IMR-90 (cell line): ENCODE results near the gene A4GNT. TPM values are rescaled to one million over a fixed set of nuclear protein-coding genes. Genes with fewer than 3 reads are reported as not detected.

Experiments used
- ATAC-seq: fragments of 200-7000 bp; cut with Tn5 transposase; 2 replicates; pipeline ENCODE4 v1.9.1; 2020; ENCODE audit warnings: low read depth, mild to moderate bottlenecking, moderate library complexity
- BruUV-seq: library from RNA; stranded (reverse); fragments of 400-500 nt; replicated peaks from 2 replicates; lab custom pipeline; 2021; lab: Mats Ljungman, UMichigan
- CTCF ChIA-PET: fragments of 300-600 bp; formaldehyde crosslinking; extraction: SDS; loops from one replicate; lab custom pipeline; 2021; ENCODE audit warnings: antibody characterized with exemption; lab: Yijun Ruan, JAX
- POLR2A ChIA-PET: fragments of 300-600 bp; sonication (Branson Sonifier 250); formaldehyde crosslinking; loops from one replicate; lab custom pipeline; 2022; ENCODE audit warnings: antibody characterized with exemption; ENCODE audit not compliant: unreplicated experiment; lab: Charles Lee
- DNase-seq: peaks from one replicate; pipeline ENCODE4 v3.0.0; 2013
- H2AFZ ChIP-seq: replicated peaks from 2 replicates; pipeline ENCODE3; 2013; ENCODE audit warnings: low read length, mild to moderate bottlenecking; ENCODE audit not compliant: poor library complexity
- H2AK5ac ChIP-seq: 2 replicates; pipeline ENCODE4 v1.6.1; 2013; ENCODE audit warnings: low read depth, low read length, inconsistent platforms
- H2AK9ac ChIP-seq: replicated peaks from 2 replicates; pipeline ENCODE3; 2013; ENCODE audit warnings: mild to moderate bottlenecking, low read depth, low read length, moderate library complexity; ENCODE audit not compliant: poor library complexity
- H2BK120ac ChIP-seq: 2 replicates; pipeline ENCODE4 v1.6.1; 2013; ENCODE audit warnings: low read depth, low read length, inconsistent platforms
- H2BK15ac ChIP-seq: 3 replicates; pipeline ENCODE4 v1.6.1; 2013; ENCODE audit warnings: low read depth, low read length, inconsistent platforms
- H2BK20ac ChIP-seq: 2 replicates; pipeline ENCODE4 v1.6.1; 2013; ENCODE audit warnings: low read depth, mild to moderate bottlenecking, inconsistent platforms, low read length, moderate library complexity
- H2BK5ac ChIP-seq: 2 replicates; pipeline ENCODE4 v1.6.1; 2013; ENCODE audit warnings: mild to moderate bottlenecking, low read depth, low read length, inconsistent platforms; ENCODE audit not compliant: poor library complexity, severe bottlenecking
- H3K14ac ChIP-seq: replicated peaks from 2 replicates; pipeline ENCODE4 v1.6.1; 2013; ENCODE audit warnings: low read depth, low read length, inconsistent platforms
- H3K18ac ChIP-seq: 2 replicates; pipeline ENCODE4 v1.6.1; 2013; ENCODE audit warnings: low read depth, low read length, control low read depth
- H3K23ac ChIP-seq: 2 replicates; pipeline ENCODE4 v1.6.1; 2013; ENCODE audit warnings: low read depth, low read length, inconsistent platforms
- H3K27ac ChIP-seq: 2 replicates; pipeline ENCODE4 v1.5.1; 2013; ENCODE audit warnings: mild to moderate bottlenecking, control low read depth, low read length; ENCODE audit not compliant: insufficient read depth
- H3K27me3 ChIP-seq: 2 replicates; pipeline ENCODE4 v1.6.1; 2013; ENCODE audit warnings: low read length; ENCODE audit not compliant: control insufficient read depth, insufficient read depth
- H3K36me3 ChIP-seq: 2 replicates; pipeline ENCODE4 v1.6.1; 2013; ENCODE audit warnings: low read length, mixed read lengths; ENCODE audit not compliant: control insufficient read depth, insufficient read depth
- H3K4ac ChIP-seq: 2 replicates; pipeline ENCODE4 v1.6.1; 2013; ENCODE audit warnings: low read depth, low read length, inconsistent platforms
- H3K4me1 ChIP-seq: 2 replicates; pipeline ENCODE4 v1.6.1; 2013; ENCODE audit warnings: low read length, mixed read lengths; ENCODE audit not compliant: control insufficient read depth, insufficient read depth
- H3K4me2 ChIP-seq: 2 replicates; pipeline ENCODE4 v1.6.1; 2013; ENCODE audit warnings: low read depth, mild to moderate bottlenecking, control low read depth, low read length, moderate library complexity
- H3K4me3 ChIP-seq: 2 replicates; pipeline ENCODE4 v1.5.1; 2013; ENCODE audit warnings: low read depth, mild to moderate bottlenecking, control low read depth, low read length, moderate library complexity; ENCODE audit not compliant: insufficient read depth
- H3K56ac ChIP-seq: 2 replicates; pipeline ENCODE4 v1.6.1; 2013; ENCODE audit warnings: low read length, inconsistent platforms; ENCODE audit not compliant: insufficient read depth; ENCODE audit errors: extremely low read depth
- H3K79me1 ChIP-seq, 2 experiments: 2 replicates each; pipeline ENCODE4 v1.6.1; 2013; ENCODE audit warnings: low read length in 2 of 2, inconsistent platforms in 1 of 2, low read depth in 1 of 2
- H3K9ac ChIP-seq: 2 replicates; pipeline ENCODE4 v1.6.1; 2013; ENCODE audit warnings: low read depth, low read length, control low read depth
- H3K9me1 ChIP-seq: 2 replicates; pipeline ENCODE4 v1.6.1; 2013; ENCODE audit warnings: low read length, inconsistent platforms; ENCODE audit not compliant: insufficient read depth
- H3K9me3 ChIP-seq: 2 replicates; pipeline ENCODE4 v1.6.1; 2013; ENCODE audit warnings: low read length; ENCODE audit not compliant: control insufficient read depth, insufficient read depth
- H4K20me1 ChIP-seq: 2 replicates; pipeline ENCODE4 v1.6.1; 2013; ENCODE audit warnings: low read length, inconsistent platforms; ENCODE audit not compliant: insufficient read depth
- H4K5ac ChIP-seq: 2 replicates; pipeline ENCODE4 v1.6.1; 2013; ENCODE audit warnings: mild to moderate bottlenecking, low read depth, low read length, control low read depth
- H4K8ac ChIP-seq, 2 experiments: 2 replicates each; pipeline ENCODE4 v1.6.1; 2013; ENCODE audit warnings: low read depth in 2 of 2, low read length in 2 of 2, control low read depth in 1 of 2, inconsistent platforms in 1 of 2
- H4K91ac ChIP-seq: 2 replicates; pipeline ENCODE4 v1.6.1; 2013; ENCODE audit warnings: low read depth, low read length, inconsistent platforms; ENCODE audit not compliant: insufficient read depth
- BHLHE40 ChIP-seq: fragments of 150-350 bp; IDR thresholded peaks from 2 replicates; pipeline ENCODE4 v1.6.1; 2016; ENCODE audit warnings: mild to moderate bottlenecking, low read depth, low read length
- CHD1 ChIP-seq: IDR thresholded peaks from 2 replicates; pipeline ENCODE4 v1.6.1; 2012; ENCODE audit warnings: low read depth, low read length, improper control_type of control experiment
- CTCF ChIP-seq: conservative IDR thresholded peaks from 2 replicates; pipeline ENCODE4 v1.5.1; 2012; ENCODE audit warnings: mild to moderate bottlenecking, low read depth, low read length, improper control_type of control experiment
- FOS ChIP-seq: fragments of 150-350 bp; IDR thresholded peaks from 2 replicates; pipeline ENCODE4 v1.6.1; 2016; ENCODE audit warnings: low read depth, low read length
- MAFK ChIP-seq: IDR thresholded peaks from 2 replicates; pipeline ENCODE4 v1.6.1; 2012; ENCODE audit warnings: low read depth, low read length, improper control_type of control experiment
- MXI1 ChIP-seq: IDR thresholded peaks from 2 replicates; pipeline ENCODE4 v1.6.1; 2012; ENCODE audit warnings: low read depth, mild to moderate bottlenecking, low read length, moderate library complexity, borderline replicate concordance
- NFE2L2 ChIP-seq: fragments of 150-350 bp; IDR thresholded peaks from 2 replicates; pipeline ENCODE4 v1.6.1; 2016; ENCODE audit warnings: low read depth, mild to moderate bottlenecking, low read length
- POLR2A ChIP-seq: IDR thresholded peaks from 2 replicates; pipeline ENCODE4 v1.6.1; 2012; ENCODE audit warnings: mild to moderate bottlenecking, low read depth, low read length
- RAD21 ChIP-seq: IDR thresholded peaks from 2 replicates; pipeline ENCODE4 v1.6.1; 2012; ENCODE audit warnings: low read length, improper control_type of control experiment
- SMC3 ChIP-seq: fragments of 150-350 bp; IDR thresholded peaks from 2 replicates; pipeline ENCODE4 v1.6.1; 2016; ENCODE audit warnings: low read depth, mild to moderate bottlenecking, antibody characterized with exemption, low read length, moderate library complexity
- WGBS, 2 experiments: methylation state at CpG; one replicate each; pipeline versions ENCODE4 v1.1.5 to v1.1.7; 2013; ENCODE audit warnings: missing lambda C conversion rate in 2 of 2; ENCODE audit not compliant: insufficient read length in 1 of 2; ENCODE audit errors: extremely low coverage in 2 of 2; 5-methylcytosine and 5-hydroxymethylcytosine counted together
- dilution Hi-C: fragments of 300-500 bp; cut with HindIII; formaldehyde crosslinking; loops from one replicate; pipeline ENCODE4 v1.14.3; 2018; ENCODE audit warnings: low sequenced_read_pairs; ENCODE audit not compliant: unreplicated experiment
- in situ Hi-C: fragments of 300-500 bp; cut with MboI; formaldehyde crosslinking; loops from 3 replicates; pipeline ENCODE4 v1.14.3; 2019; ENCODE audit warnings: low sequenced_read_pairs, inconsistent platforms, mixed read lengths
- intact Hi-C: fragments of 100-400 bp; cut with micrococcal nuclease; formaldehyde crosslinking; loops from 2 replicates; pipeline ENCODE4 v1.10.0; 2022
- polyA plus RNA-seq, 3 experiments: library from polyadenylated mRNA; depleted of rRNA; stranded (reverse); fragments of >200 nt; gene quantifications; 2 replicates each; pipeline ENCODE4 v1.2.3, GENCODE V29; 2012; ENCODE audit warnings: low replicate concordance in 1 of 3
- total RNA-seq: library from RNA; depleted of rRNA; stranded (reverse); fragments of >200 nt; gene quantifications from 2 replicates; pipeline ENCODE4 v1.2.3, GENCODE V29; 2012
- TF ChIP-seq, protein P1 (sequence below): fragments of 150-350 bp; IDR thresholded peaks from 2 replicates; pipeline ENCODE4 v1.6.1; 2017; ENCODE audit warnings: mild to moderate bottlenecking, antibody characterized with exemption, low read length, low read depth
- TF ChIP-seq, protein P2 (sequence below): fragments of 150-350 bp; IDR thresholded peaks from 2 replicates; pipeline ENCODE4 v1.6.1; 2016; ENCODE audit warnings: low read depth, mild to moderate bottlenecking, low read length, moderate library complexity, borderline replicate concordance

The A4GNT gene
- total and polyA plus RNA-seq, 2 of the 4 experiments (the other 2 are of a cell fraction) = not detected

DNA sequence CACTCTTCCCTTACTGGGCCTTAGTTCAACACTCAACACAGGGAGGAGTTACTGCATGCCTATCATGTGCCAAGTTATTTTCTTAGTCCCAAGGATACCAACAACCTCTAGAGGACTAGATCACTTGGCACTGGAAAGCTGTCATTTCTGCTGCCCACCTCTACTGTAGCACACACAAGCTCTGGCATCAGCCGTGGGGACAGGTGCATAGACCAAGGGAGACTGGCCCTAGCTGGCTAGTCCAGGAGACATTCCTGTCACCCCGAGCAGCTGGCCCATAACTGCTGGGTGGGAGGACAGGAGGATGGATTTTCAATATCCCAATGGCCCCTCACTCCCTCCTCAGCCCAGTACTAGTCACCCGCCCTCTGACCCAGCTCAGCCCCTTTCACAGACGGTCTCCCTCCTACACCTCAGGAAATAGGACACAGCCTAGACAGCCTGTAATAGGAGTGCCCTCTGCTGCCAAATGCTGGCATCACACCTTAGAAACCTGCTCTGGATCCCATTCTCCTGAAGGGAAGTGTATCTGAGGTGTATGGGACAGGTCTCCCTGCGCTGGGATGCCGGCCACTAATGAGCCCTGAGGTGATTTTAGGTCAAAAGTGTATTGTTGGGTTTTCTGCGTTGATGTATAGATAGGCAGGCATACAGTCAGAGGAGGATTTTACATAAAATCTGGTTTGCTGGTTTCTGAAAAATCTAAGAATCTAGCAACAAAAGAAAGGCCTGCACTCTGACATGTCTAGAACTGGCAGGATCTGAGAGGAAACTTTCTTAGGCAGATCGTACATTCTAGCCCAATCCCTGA is 13.4 kb downstream of the A4GNT start:
- dilution Hi-C loops (no loop called here), intact Hi-C loops (loop anchor here (1.0 to 5.0 kb wide), 2 partner anchors 37 to 51 kb away; no protein-coding TSS in a partner anchor), in situ Hi-C loops (loop anchor here (5.0 kb wide), 1 partner anchor 52 kb away; no protein-coding TSS in a partner anchor)
- Histone ChIP-seq H3K56ac (no peak overlapping the region), H3K9me3 (no peaks in the 10 kb centered on the region; the same call in 1 of the 2 replicates), H2BK15ac (no peak overlapping the region), H4K5ac (no peak overlapping the region), H3K4me1 (no peaks in the 10 kb centered on the region; the same call in 1 of the 2 replicates), H3K23ac (no peak overlapping the region), H4K20me1 (no peaks in the 10 kb centered on the region), H3K9me1 (no peaks in the 10 kb centered on the region), H3K18ac (no peak overlapping the region), H2AK9ac (peak overlapping the region; percentile 80), H3K4ac (no peak overlapping the region), H2AFZ (peak overlapping the region; percentile 72), H2BK5ac (no peak overlapping the region), H4K91ac (no peak overlapping the region), H3K27me3 (no peaks in the 10 kb centered on the region), H2BK120ac (peak overlapping the region; percentile 23; the same call in 1 of the 2 replicates), H3K14ac (no peak overlapping the region), H3K4me2 (no peak overlapping the region), H2BK20ac (no peak overlapping the region), H3K36me3 (no peaks in the 10 kb centered on the region), H3K79me1 (peaks cover 0 to 10% of the 10 kb centered on the region in 2 experiments; a peak in 3 of 4 replicates), H2AK5ac (no peak overlapping the region), H3K4me3 (no peak overlapping the region), H3K9ac (no peak overlapping the region), H3K27ac (no peak overlapping the region), H4K8ac (no peak overlapping the region)
- TF ChIP-seq MXI1 (no peak), CHD1 (no peak), FOS (no peak), SMC3 (peak; percentile 92), BHLHE40 (no peak), CTCF (peak; percentile 89), POLR2A (no peak), NFE2L2 (no peak), MAFK (no peak), RAD21 (peak; percentile 94)
- TF ChIP-seq, protein P1, sequence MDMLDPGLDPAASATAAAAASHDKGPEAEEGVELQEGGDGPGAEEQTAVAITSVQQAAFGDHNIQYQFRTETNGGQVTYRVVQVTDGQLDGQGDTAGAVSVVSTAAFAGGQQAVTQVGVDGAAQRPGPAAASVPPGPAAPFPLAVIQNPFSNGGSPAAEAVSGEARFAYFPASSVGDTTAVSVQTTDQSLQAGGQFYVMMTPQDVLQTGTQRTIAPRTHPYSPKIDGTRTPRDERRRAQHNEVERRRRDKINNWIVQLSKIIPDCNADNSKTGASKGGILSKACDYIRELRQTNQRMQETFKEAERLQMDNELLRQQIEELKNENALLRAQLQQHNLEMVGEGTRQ = no peak
- TF ChIP-seq, protein P2, sequence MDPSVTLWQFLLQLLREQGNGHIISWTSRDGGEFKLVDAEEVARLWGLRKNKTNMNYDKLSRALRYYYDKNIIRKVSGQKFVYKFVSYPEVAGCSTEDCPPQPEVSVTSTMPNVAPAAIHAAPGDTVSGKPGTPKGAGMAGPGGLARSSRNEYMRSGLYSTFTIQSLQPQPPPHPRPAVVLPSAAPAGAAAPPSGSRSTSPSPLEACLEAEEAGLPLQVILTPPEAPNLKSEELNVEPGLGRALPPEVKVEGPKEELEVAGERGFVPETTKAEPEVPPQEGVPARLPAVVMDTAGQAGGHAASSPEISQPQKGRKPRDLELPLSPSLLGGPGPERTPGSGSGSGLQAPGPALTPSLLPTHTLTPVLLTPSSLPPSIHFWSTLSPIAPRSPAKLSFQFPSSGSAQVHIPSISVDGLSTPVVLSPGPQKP = no peak
- ATAC-seq (peak; percentile 50), DNase-seq (peak; percentile 73)
- 24% methylated on average over 3 of the region's 8 CpGs; no CpG with 5 or more reads in 1 of the 2 experiments for WGBS, 2 experiments
- POLR2A ChIA-PET = no interaction called here
- CTCF ChIA-PET = interaction anchor here (0.6 to 2.5 kb wide), 9 partner anchors 11 to 1162 kb away, joined by 3 to 14 read pairs (median 3); no protein-coding TSS in a partner anchor
- BruUV-seq = no TSS peak
